ENCODE data around the gene ME3. TPM values are rescaled to one million over a fixed set of nuclear protein-coding genes. Genes with fewer than 3 reads are reported as not detected.

ME3 gene
- total and polyA plus RNA-seq, 2 donors (not counting 1 experiment from before 2014, with no cell fraction given) = 1.3 TPM; not detected in 1

DNA sequence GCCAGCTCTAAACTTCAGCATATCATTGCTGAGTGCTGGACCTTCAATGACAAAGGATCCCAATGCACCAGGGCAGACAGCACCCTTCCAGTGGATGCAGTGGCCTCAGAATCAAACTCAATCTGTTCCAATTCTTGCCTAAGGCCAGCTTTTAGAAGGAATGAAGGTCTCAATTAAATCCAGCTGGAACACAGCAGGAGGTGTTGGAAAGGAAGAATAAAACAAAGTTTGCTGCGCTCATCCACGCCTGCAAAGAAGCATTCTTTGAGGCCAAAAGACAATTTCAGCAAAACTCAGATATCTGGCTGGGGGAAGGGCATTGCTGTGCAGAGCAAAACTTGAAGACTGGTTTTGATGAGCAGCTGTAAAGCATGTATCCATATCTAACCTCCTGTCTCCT, 177.1 kb downstream of the ME3 start:
- Histone ChIP-seq H3K9ac (ENCODE audit: low read length) (no peak overlapping the region), H3K36me3 (replicated peaks in 1 of 2; ENCODE audit: control extremely low read depth in 1 of 2, control insufficient read depth in 1 of 2, extremely low read depth in 1 of 2, insufficient read depth in 2 of 2, low read length in 1 of 2) (no peaks in the 10 kb centered on the region), H3K27me3 (replicated peaks in 1 of 4; ENCODE audit: control extremely low read depth in 1 of 4, control insufficient read depth in 3 of 4, insufficient read depth in 4 of 4, low read length in 3 of 4) (peaks cover 0 to 3% (median 0%) of the 10 kb centered on the region in 4 experiments), H3K4me3 (ENCODE audit: control extremely low read depth in 1 of 5, extremely low read depth in 1 of 5, insufficient read depth in 1 of 5, low read depth in 2 of 5, low read length in 4 of 5) (no peak overlapping the region), H3K79me2 (ENCODE audit: control insufficient read depth, insufficient read depth, low read length) (no peaks in the 10 kb centered on the region), H3K4me2 (replicated peaks; ENCODE audit: low read depth, low read length, poor library complexity, severe bottlenecking) (no peak overlapping the region), H4K20me1 (ENCODE audit: control insufficient read depth, insufficient read depth, low read length, poor library complexity, severe bottlenecking) (no peaks in the 10 kb centered on the region), H3K4me1 (ENCODE audit: control insufficient read depth in 2 of 2, insufficient read depth in 2 of 2, low read length in 2 of 2) (no peaks in the 10 kb centered on the region), H3K9me3 (ENCODE audit: control extremely low read depth in 1 of 3, control insufficient read depth in 2 of 3, insufficient read depth in 1 of 3, low read length in 2 of 3) (no peaks in the 10 kb centered on the region), H2AFZ (ENCODE audit: insufficient read depth, low read depth, low read length, poor library complexity, severe bottlenecking) (no peak overlapping the region), H3K27ac (ENCODE audit: low read length in 2 of 2) (no peak overlapping the region)
- H3K9me3 Mint-ChIP-seq (ENCODE audit: insufficient read depth) = no peaks in the 10 kb centered on the region
- H3K4me3 Mint-ChIP-seq = no peak overlapping the region
- POLR2A ChIA-PET = no interaction called here
- no peaks in the 10 kb centered on the region for H3K27me3 Mint-ChIP-seq
- 80% methylated on average over 1 of the region's 2 CpGs for WGBS (ENCODE audit: insufficient coverage)
- intact Hi-C loops (cut with micrococcal nuclease) = no loop called here
- CTCF ChIA-PET = no interaction called here
- no peaks in the 10 kb centered on the region for H3K4me1 Mint-ChIP-seq
- H3K27ac Mint-ChIP-seq = no peak overlapping the region
- TF ChIP-seq EZH2 (IDR thresholded peaks at IDR 0.05; ENCODE audit: borderline replicate concordance, insufficient read depth, low read depth, low read length, poor library complexity, severe bottlenecking) = no peak
- no peak for TF ChIP-seq CTCF (IDR thresholded peaks at IDR 0.05)
- ATAC-seq (ENCODE audit: low read depth) = no peak
- DNase-seq = no peak

DNA sequence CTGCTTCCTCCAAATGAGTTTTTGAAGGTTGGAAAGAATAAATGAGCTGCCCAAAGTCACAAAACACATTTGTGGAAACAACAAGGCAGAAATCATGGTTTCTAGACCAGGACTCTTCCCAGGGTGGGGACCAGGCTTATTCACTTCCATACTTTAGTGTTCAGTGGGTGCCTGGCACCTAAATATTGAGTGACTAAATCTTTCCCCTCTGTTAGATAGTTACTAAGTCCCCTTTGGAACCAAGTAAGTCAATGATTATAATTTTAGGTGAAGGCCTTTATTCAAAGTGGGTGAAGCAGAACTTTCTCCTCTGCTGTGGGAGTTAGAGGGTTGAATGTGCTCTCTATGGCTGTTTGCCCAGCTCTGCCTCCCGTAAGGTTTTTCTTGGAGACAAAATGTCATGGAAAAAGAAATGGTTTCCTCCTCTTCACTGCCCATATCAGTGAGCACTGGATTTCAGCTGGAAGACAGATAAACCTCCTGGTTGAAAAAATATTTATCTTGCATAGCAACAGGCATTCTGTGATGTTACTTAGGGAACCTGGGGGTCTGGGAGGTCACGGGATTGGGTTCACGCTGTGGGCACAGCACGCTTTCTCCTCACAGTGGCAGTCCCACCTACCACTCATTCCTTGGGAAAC, 179.9 kb downstream of the ME3 start:
- TF ChIP-seq EZH2 (IDR thresholded peaks at IDR 0.05; ENCODE audit: borderline replicate concordance, insufficient read depth, low read depth, low read length, poor library complexity, severe bottlenecking) (no peak), CTCF (IDR thresholded peaks at IDR 0.05) (no peak)

More for the DNA sequence above, 179.9 kb downstream of the ME3 start:
- Histone ChIP-seq H3K4me2 (replicated peaks; ENCODE audit: low read depth, low read length, poor library complexity, severe bottlenecking) (no peak overlapping the region), H3K9me3 (ENCODE audit: control extremely low read depth in 1 of 3, control insufficient read depth in 2 of 3, insufficient read depth in 1 of 3, low read length in 2 of 3) (no peaks in the 10 kb centered on the region), H3K27me3 (replicated peaks in 1 of 4; ENCODE audit: control extremely low read depth in 1 of 4, control insufficient read depth in 3 of 4, insufficient read depth in 4 of 4, low read length in 3 of 4) (peaks cover 0 to 2% (median 0%) of the 10 kb centered on the region in 4 experiments), H3K79me2 (ENCODE audit: control insufficient read depth, insufficient read depth, low read length) (no peaks in the 10 kb centered on the region), H4K20me1 (ENCODE audit: control insufficient read depth, insufficient read depth, low read length, poor library complexity, severe bottlenecking) (no peaks in the 10 kb centered on the region), H3K36me3 (replicated peaks in 1 of 2; ENCODE audit: control extremely low read depth in 1 of 2, control insufficient read depth in 1 of 2, extremely low read depth in 1 of 2, insufficient read depth in 2 of 2, low read length in 1 of 2) (no peaks in the 10 kb centered on the region), H3K4me1 (ENCODE audit: control insufficient read depth in 2 of 2, insufficient read depth in 2 of 2, low read length in 2 of 2) (no peaks in the 10 kb centered on the region), H2AFZ (ENCODE audit: insufficient read depth, low read depth, low read length, poor library complexity, severe bottlenecking) (no peak overlapping the region), H3K27ac (ENCODE audit: low read length in 2 of 2) (no peak overlapping the region), H3K4me3 (ENCODE audit: control extremely low read depth in 1 of 5, extremely low read depth in 1 of 5, insufficient read depth in 1 of 5, low read depth in 2 of 5, low read length in 4 of 5) (no peak overlapping the region), H3K9ac (ENCODE audit: low read length) (no peak overlapping the region)
- Mint-ChIP-seq H3K9me3 (ENCODE audit: insufficient read depth) (no peaks in the 10 kb centered on the region), H3K27ac (no peak overlapping the region), H3K4me3 (no peak overlapping the region), H3K4me1 (no peaks in the 10 kb centered on the region), H3K27me3 (no peaks in the 10 kb centered on the region)
- intact Hi-C loops (cut with micrococcal nuclease) = no loop called here
- 100% methylated on average over 3 of the region's 4 CpGs for WGBS (ENCODE audit: insufficient coverage)
- no peak for DNase-seq
- POLR2A ChIA-PET = no interaction called here
- no peak for ATAC-seq (ENCODE audit: low read depth)
- CTCF ChIA-PET = no interaction called here
